Astrocyte of the spinal cord (primary cell): ENCODE results near the gene SNRPD2.

Experiments
- DNase-seq: peaks from one replicate; pipeline ENCODE4 v3.0.0; 2011; ENCODE audit warnings: low read depth, low spot score
- H3K4me3 ChIP-seq: 2 replicates; pipeline ENCODE4 v1.5.1; 2011; ENCODE audit warnings: low read depth, mild to moderate bottlenecking, low read length, moderate library complexity
- in situ Hi-C: cut with HindIII; loops from 2 replicates; pipeline ENCODE4 v1.10.0; 2017; ENCODE audit warnings: low sequenced_read_pairs
- TF ChIP-seq, protein P1 (sequence below): IDR thresholded peaks from 2 replicates; pipeline ENCODE4 v1.5.1; 2012; ENCODE audit warnings: low read depth, mild to moderate bottlenecking, low read length, inconsistent platforms

Gene SNRPD2

GRCh38 chr19:45717983-45718650 lies 26.4 kb upstream of the SNRPD2 start:
- in situ Hi-C loops, result no loop called here
- H3K4me3 ChIP-seq, result peak overlapping the region; percentile 82
- TF ChIP-seq, protein P1, sequence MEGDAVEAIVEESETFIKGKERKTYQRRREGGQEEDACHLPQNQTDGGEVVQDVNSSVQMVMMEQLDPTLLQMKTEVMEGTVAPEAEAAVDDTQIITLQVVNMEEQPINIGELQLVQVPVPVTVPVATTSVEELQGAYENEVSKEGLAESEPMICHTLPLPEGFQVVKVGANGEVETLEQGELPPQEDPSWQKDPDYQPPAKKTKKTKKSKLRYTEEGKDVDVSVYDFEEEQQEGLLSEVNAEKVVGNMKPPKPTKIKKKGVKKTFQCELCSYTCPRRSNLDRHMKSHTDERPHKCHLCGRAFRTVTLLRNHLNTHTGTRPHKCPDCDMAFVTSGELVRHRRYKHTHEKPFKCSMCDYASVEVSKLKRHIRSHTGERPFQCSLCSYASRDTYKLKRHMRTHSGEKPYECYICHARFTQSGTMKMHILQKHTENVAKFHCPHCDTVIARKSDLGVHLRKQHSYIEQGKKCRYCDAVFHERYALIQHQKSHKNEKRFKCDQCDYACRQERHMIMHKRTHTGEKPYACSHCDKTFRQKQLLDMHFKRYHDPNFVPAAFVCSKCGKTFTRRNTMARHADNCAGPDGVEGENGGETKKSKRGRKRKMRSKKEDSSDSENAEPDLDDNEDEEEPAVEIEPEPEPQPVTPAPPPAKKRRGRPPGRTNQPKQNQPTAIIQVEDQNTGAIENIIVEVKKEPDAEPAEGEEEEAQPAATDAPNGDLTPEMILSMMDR, result no peak
- DNase-seq, result no peak

GRCh38 chr19:45717131-45717982 lies 25.6 kb upstream of the SNRPD2 start:
- peak overlapping the region; percentile 82 for H3K4me3 ChIP-seq
- TF ChIP-seq, protein P1, result peak; percentile 20
- peak; percentile 99 for DNase-seq
- in situ Hi-C loops, result no loop called here

GRCh38 chr19:45716359-45717130 lies 24.8 kb upstream of the SNRPD2 start:
- DNase-seq, result peak; percentile 35
- H3K4me3 ChIP-seq, result peak overlapping the region; percentile 82
- TF ChIP-seq, protein P1, result no peak
- in situ Hi-C loops, result no loop called here

DNA sequence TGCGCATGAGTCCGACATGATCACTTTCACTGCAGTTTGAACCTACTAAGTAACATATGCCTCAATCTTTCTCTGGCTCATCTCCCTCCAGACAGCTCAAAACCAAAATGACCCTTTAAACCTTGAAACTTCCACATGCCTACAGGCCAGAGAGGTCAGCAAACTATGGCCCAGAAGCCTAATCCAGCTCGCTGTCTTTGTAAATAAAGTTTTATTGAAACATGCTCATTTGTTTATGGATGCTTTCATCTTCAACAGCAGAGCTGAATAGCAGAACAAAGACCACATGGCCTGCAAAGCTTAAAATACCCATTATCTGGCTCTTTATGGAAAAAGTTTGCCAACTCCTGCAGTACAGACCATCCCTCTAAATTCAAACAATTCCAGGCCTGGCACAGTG lies 23.4 kb upstream of the SNRPD2 start:
- TF ChIP-seq, protein P1, result no peak
- no peak overlapping the region for H3K4me3 ChIP-seq
- DNase-seq, result no peak
- in situ Hi-C loops, result no loop called here

DNA sequence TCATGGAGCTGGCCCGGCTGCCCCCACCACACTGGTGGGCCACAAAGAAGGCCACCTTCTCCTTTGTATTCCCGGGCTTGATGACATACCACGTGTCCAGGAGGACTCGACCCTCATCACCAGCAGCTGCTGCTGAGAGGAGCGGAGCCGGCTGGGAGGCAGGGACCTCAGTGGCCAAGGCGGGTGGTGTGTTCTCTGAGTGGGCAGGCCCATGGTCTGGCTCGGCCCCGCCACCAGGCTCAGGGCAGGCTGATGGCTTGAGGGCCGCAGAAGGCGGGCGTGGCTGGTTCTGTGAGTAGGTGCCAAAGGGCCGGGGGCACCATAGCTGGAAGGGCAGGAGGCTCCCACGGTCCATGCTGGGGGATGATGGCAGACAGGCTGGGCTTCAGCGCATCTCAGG lies 21.4 kb upstream of the SNRPD2 start:
- DNase-seq, result no peak
- in situ Hi-C loops, result no loop called here
- TF ChIP-seq, protein P1, result no peak
- H3K4me3 ChIP-seq, result no peak overlapping the region

- in situ Hi-C loops, result no loop called here
- no peak for DNase-seq
- TF ChIP-seq, protein P1, result no peak
- no peak overlapping the region for H3K4me3 ChIP-seq
These were observed 20.9 kb upstream of the SNRPD2 start for GRCh38 chr19:45712699-45713067.
